Ectodermal cell (in vitro differentiated cells): ENCODE measurements around the gene NARF.

Experiments used
- H3K27ac ChIP-seq: 2 replicates; pipeline ENCODE4 v1.7.0; 2013; ENCODE audit warnings: mild to moderate bottlenecking, low read depth, low read length; ENCODE audit not compliant: insufficient read depth, poor library complexity, severe bottlenecking
- H3K27me3 ChIP-seq: 2 replicates; pipeline ENCODE4 v1.7.0; 2013; ENCODE audit warnings: mild to moderate bottlenecking, low read length; ENCODE audit not compliant: insufficient read depth, control insufficient read depth, poor library complexity, severe bottlenecking
- H3K36me3 ChIP-seq: one replicate; pipeline ENCODE4 v1.7.0; 2013; ENCODE audit warnings: low read length; ENCODE audit not compliant: control insufficient read depth, insufficient read depth
- H3K4me1 ChIP-seq: one replicate; pipeline ENCODE4 v1.7.0; 2013; ENCODE audit warnings: low read length; ENCODE audit not compliant: control insufficient read depth, insufficient read depth
- H3K4me3 ChIP-seq: 2 replicates; pipeline ENCODE4 v1.7.0; 2013; ENCODE audit warnings: low read depth, low read length, control low read depth; ENCODE audit not compliant: insufficient read depth
- H3K9me3 ChIP-seq: 2 replicates; pipeline ENCODE4 v1.7.0; 2013; ENCODE audit warnings: mild to moderate bottlenecking, low read length, moderate library complexity; ENCODE audit not compliant: control insufficient read depth
- WGBS, 2 experiments: methylation state at CpG; one replicate each; pipeline ENCODE4 v1.1.7; 2013; ENCODE audit warnings: missing lambda C conversion rate in 2 of 2; 5-methylcytosine and 5-hydroxymethylcytosine counted together

Gene NARF

GRCh38 chr17:82440469-82440981 is 18.0 kb upstream of the NARF start:
- 89 to 90% methylated on average over 20 to 22 of the region's 22 CpGs for WGBS, 2 experiments
- Histone ChIP-seq H3K36me3 (peaks cover 11% of the 10 kb centered on the region), H3K4me3 (no peak overlapping the region), H3K9me3 (no peaks in the 10 kb centered on the region), H3K27me3 (no peaks in the 10 kb centered on the region), H3K27ac (no peak overlapping the region), H3K4me1 (no peaks in the 10 kb centered on the region)

GRCh38 chr17:82440991-82441627 is 17.4 kb upstream of the NARF start:
- Histone ChIP-seq H3K27me3 (no peaks in the 10 kb centered on the region), H3K36me3 (peaks cover 11% of the 10 kb centered on the region), H3K9me3 (no peaks in the 10 kb centered on the region), H3K4me3 (no peak overlapping the region), H3K27ac (no peak overlapping the region), H3K4me1 (no peaks in the 10 kb centered on the region)
- WGBS, 2 experiments: 73 to 75% methylated on average over 17 of the region's 17 CpGs

- Histone ChIP-seq H3K4me1 (no peaks in the 10 kb centered on the region), H3K36me3 (peaks cover 11% of the 10 kb centered on the region)
Observed at GRCh38 chr17:82441691-82442487, 16.7 kb upstream of the NARF start.

GRCh38 chr17:82442643-82443464 is 15.7 kb upstream of the NARF start:
- WGBS, 2 experiments: 94 to 95% methylated on average over 28 of the region's 28 CpGs
- H3K27ac ChIP-seq: no peak overlapping the region
- no peaks in the 10 kb centered on the region for H3K4me1 ChIP-seq
- no peaks in the 10 kb centered on the region for H3K9me3 ChIP-seq
- no peaks in the 10 kb centered on the region for H3K27me3 ChIP-seq
- H3K36me3 ChIP-seq: peaks cover 11% of the 10 kb centered on the region
- H3K4me3 ChIP-seq: no peak overlapping the region

More at GRCh38 chr17:82441691-82442487, 16.7 kb upstream of the NARF start:
- 93 to 94% methylated on average over 27 of the region's 27 CpGs for WGBS, 2 experiments
- Histone ChIP-seq H3K4me3 (no peak overlapping the region), H3K9me3 (no peaks in the 10 kb centered on the region), H3K27ac (no peak overlapping the region), H3K27me3 (no peaks in the 10 kb centered on the region)

GRCh38 chr17:82443465-82444283 is 14.9 kb upstream of the NARF start:
- WGBS, 2 experiments: 95 to 96% methylated on average over 33 to 38 of the region's 40 CpGs

GRCh38 chr17:82444284-82444893 is 14.2 kb upstream of the NARF start:
- no peak overlapping the region for H3K4me3 ChIP-seq
- peaks cover 11% of the 10 kb centered on the region for H3K36me3 ChIP-seq
- 93 to 96% methylated on average over 35 of the region's 35 CpGs for WGBS, 2 experiments
- no peaks in the 10 kb centered on the region for H3K9me3 ChIP-seq
- peaks cover under 1% of the 10 kb centered on the region for H3K4me1 ChIP-seq
- H3K27ac ChIP-seq: no peak overlapping the region
- no peaks in the 10 kb centered on the region for H3K27me3 ChIP-seq

More at GRCh38 chr17:82443465-82444283, 14.9 kb upstream of the NARF start:
- Histone ChIP-seq H3K9me3 (no peaks in the 10 kb centered on the region), H3K4me3 (no peak overlapping the region), H3K4me1 (no peaks in the 10 kb centered on the region), H3K27me3 (no peaks in the 10 kb centered on the region), H3K36me3 (peaks cover 11% of the 10 kb centered on the region), H3K27ac (no peak overlapping the region)

GRCh38 chr17:82444941-82445521 is 13.5 kb upstream of the NARF start:
- WGBS, 2 experiments: 91 to 93% methylated on average over 19 of the region's 19 CpGs
- H3K27me3 ChIP-seq: no peaks in the 10 kb centered on the region
- peaks cover 11% of the 10 kb centered on the region for H3K36me3 ChIP-seq
- H3K4me1 ChIP-seq: peaks cover 6% of the 10 kb centered on the region
- H3K27ac ChIP-seq: no peak overlapping the region
- H3K9me3 ChIP-seq: no peaks in the 10 kb centered on the region
- no peak overlapping the region for H3K4me3 ChIP-seq

GRCh38 chr17:82445542-82445941 is 13.0 kb upstream of the NARF start:
- Histone ChIP-seq H3K4me3 (no peak overlapping the region), H3K27ac (no peak overlapping the region), H3K9me3 (no peaks in the 10 kb centered on the region), H3K27me3 (no peaks in the 10 kb centered on the region), H3K36me3 (peaks cover 11% of the 10 kb centered on the region), H3K4me1 (peaks cover 6% of the 10 kb centered on the region)
- 92 to 93% methylated on average over 13 of the region's 13 CpGs for WGBS, 2 experiments

- Histone ChIP-seq H3K4me3 (no peak overlapping the region), H3K36me3 (peaks cover 11% of the 10 kb centered on the region), H3K27ac (no peak overlapping the region), H3K9me3 (no peaks in the 10 kb centered on the region), H3K27me3 (no peaks in the 10 kb centered on the region), H3K4me1 (peaks cover 6% of the 10 kb centered on the region)
- WGBS, 2 experiments: 93% methylated on average over 15 of the region's 15 CpGs
Observed at GRCh38 chr17:82446124-82446523, 12.4 kb upstream of the NARF start.
